H9 (cell line): ENCODE results near the gene NCAN. TPM values are rescaled to one million over a fixed set of nuclear protein-coding genes. Genes with fewer than 3 reads are reported as not detected.

Experiments
- DNase-seq: peaks from one replicate; pipeline ENCODE4 v3.0.0-alpha.2; 2017
- H2AFZ ChIP-seq: one replicate; pipeline ENCODE4 v1.6.1; 2013; ENCODE audit warnings: mild to moderate bottlenecking, low read length, control low read depth, moderate library complexity
- H2AK5ac ChIP-seq: 2 replicates; pipeline ENCODE4 v1.6.1; 2013; ENCODE audit warnings: low read length, control low read depth, mixed read lengths; ENCODE audit not compliant: insufficient read length
- H2BK120ac ChIP-seq: one replicate; pipeline ENCODE4 v1.6.1; 2013; ENCODE audit warnings: low read depth, mild to moderate bottlenecking, low read length, control low read depth, inconsistent platforms; ENCODE audit not compliant: poor library complexity, severe bottlenecking
- H2BK12ac ChIP-seq: 2 replicates; pipeline ENCODE4 v1.6.1; 2013; ENCODE audit warnings: low read length, control low read depth, mixed read lengths, low read depth; ENCODE audit not compliant: insufficient read length
- H2BK15ac ChIP-seq: 2 replicates; pipeline ENCODE4 v1.6.1; 2013; ENCODE audit warnings: low read depth, low read length, control low read depth
- H2BK20ac ChIP-seq: one replicate; pipeline ENCODE4 v1.6.1; 2013; ENCODE audit warnings: low read depth, mild to moderate bottlenecking, low read length, control low read depth, inconsistent platforms; ENCODE audit not compliant: poor library complexity, severe bottlenecking
- H2BK5ac ChIP-seq: 2 replicates; pipeline ENCODE4 v1.6.1; 2013; ENCODE audit warnings: low read length, control low read depth, mixed read lengths; ENCODE audit not compliant: insufficient read length
- H3K14ac ChIP-seq: 2 replicates; pipeline ENCODE4 v1.6.1; 2013; ENCODE audit warnings: low read length, control low read depth; ENCODE audit not compliant: insufficient read depth
- H3K18ac ChIP-seq: 2 replicates; pipeline ENCODE4 v1.6.1; 2013; ENCODE audit warnings: low read depth, mild to moderate bottlenecking, mixed read lengths, low read length, control low read depth; ENCODE audit not compliant: insufficient read length
- H3K23ac ChIP-seq: 2 replicates; pipeline ENCODE4 v1.6.1; 2013; ENCODE audit warnings: low read length, control low read depth, mixed read lengths, low read depth; ENCODE audit not compliant: insufficient read length
- H3K23me2 ChIP-seq: 2 replicates; pipeline ENCODE4 v1.6.1; 2013; ENCODE audit warnings: low read depth, mild to moderate bottlenecking, mixed read lengths, low read length, control low read depth; ENCODE audit not compliant: insufficient read length, poor library complexity, severe bottlenecking
- H3K27ac ChIP-seq: 2 replicates; pipeline ENCODE4 v1.5.1; 2013; ENCODE audit warnings: low read length, control low read depth, mixed read lengths, low read depth; ENCODE audit not compliant: insufficient read length
- H3K27me3 ChIP-seq: 2 replicates; pipeline ENCODE4 v1.6.1; 2013; ENCODE audit warnings: low read length, control low read depth, inconsistent platforms; ENCODE audit not compliant: insufficient read depth
- H3K4ac ChIP-seq: 2 replicates; pipeline ENCODE4 v1.6.1; 2013; ENCODE audit warnings: low read depth, mild to moderate bottlenecking, control low read depth, inconsistent platforms, low read length, moderate library complexity
- H3K4me1 ChIP-seq: 2 replicates; pipeline ENCODE4 v1.6.1; 2013; ENCODE audit warnings: low read length, control low read depth, inconsistent platforms; ENCODE audit not compliant: insufficient read depth
- H3K4me2 ChIP-seq: 2 replicates; pipeline ENCODE4 v1.6.1; 2013; ENCODE audit warnings: low read length, control low read depth, mixed read lengths; ENCODE audit not compliant: insufficient read length, insufficient read depth
- H3K56ac ChIP-seq: 2 replicates; pipeline ENCODE4 v1.6.1; 2013; ENCODE audit warnings: low read depth, mild to moderate bottlenecking, mixed read lengths, low read length, control low read depth; ENCODE audit not compliant: insufficient read length
- H3K79me1 ChIP-seq: 2 replicates; pipeline ENCODE4 v1.6.1; 2013; ENCODE audit warnings: low read depth, mild to moderate bottlenecking, moderate library complexity, low read length, control low read depth, inconsistent platforms; ENCODE audit not compliant: insufficient read depth, poor library complexity, severe bottlenecking
- H3K79me2 ChIP-seq: 2 replicates; pipeline ENCODE4 v1.6.1; 2013; ENCODE audit warnings: low read length, control low read depth, inconsistent platforms; ENCODE audit not compliant: insufficient read depth
- H3K9ac ChIP-seq: 2 replicates; pipeline ENCODE4 v1.6.1; 2013; ENCODE audit warnings: low read length, control low read depth, mixed read lengths; ENCODE audit not compliant: insufficient read length; ENCODE audit errors: extremely low read depth
- H3K9me3 ChIP-seq: one replicate; pipeline ENCODE4 v1.6.1; 2013; ENCODE audit warnings: low read depth, low read length, inconsistent platforms; ENCODE audit not compliant: control insufficient read depth
- H3T11ph ChIP-seq: one replicate; pipeline ENCODE4 v1.6.1; 2013; ENCODE audit warnings: mild to moderate bottlenecking, low read length, control low read depth, inconsistent platforms
- H4K20me1 ChIP-seq: one replicate; pipeline ENCODE4 v1.6.1; 2013; ENCODE audit not compliant: control insufficient read depth, insufficient read length, insufficient read depth
- H4K5ac ChIP-seq: 2 replicates; pipeline ENCODE4 v1.6.1; 2013; ENCODE audit warnings: low read depth, mild to moderate bottlenecking, mixed read lengths, low read length, control low read depth; ENCODE audit not compliant: insufficient read length
- H4K8ac ChIP-seq: replicated peaks from 2 replicates; pipeline ENCODE4 v1.6.1; 2013; ENCODE audit warnings: low read length, control low read depth, mixed read lengths, low read depth; ENCODE audit not compliant: insufficient read length
- H4K91ac ChIP-seq: 2 replicates; pipeline ENCODE4 v1.6.1; 2013; ENCODE audit warnings: low read depth, mild to moderate bottlenecking, moderate library complexity, mixed read lengths, low read length, control low read depth; ENCODE audit not compliant: insufficient read length
- H3K27ac Mint-ChIP-seq, 3 experiments: 2 replicates in 2 of 3; 3 replicates in 1 of 3; pipeline ENCODE4 v1.8.0; 2020 to 2021; ENCODE audit warnings: mixed read lengths in 3 of 3, mild to moderate bottlenecking in 1 of 3, moderate library complexity in 1 of 3
- H3K27me3 Mint-ChIP-seq: 2 replicates; pipeline ENCODE4 v1.8.0; 2021; ENCODE audit warnings: low read depth, mild to moderate bottlenecking, moderate library complexity, mixed read lengths
- H3K36me3 Mint-ChIP-seq, 3 experiments: 2 replicates in 2 of 3; 3 replicates in 1 of 3; pipeline ENCODE4 v1.8.0; 2020 to 2021; ENCODE audit warnings: low read depth in 3 of 3, mixed read lengths in 3 of 3; ENCODE audit not compliant: insufficient read depth in 1 of 3
- H3K4me1 Mint-ChIP-seq, 2 experiments: 2 replicates each; pipeline ENCODE4 v1.8.0; 2020; ENCODE audit warnings: mixed read lengths in 2 of 2
- H3K4me3 Mint-ChIP-seq, 2 experiments: 2 replicates in 1 of 2; 3 replicates in 1 of 2; pipeline ENCODE4 v1.8.0; 2020 to 2021; ENCODE audit warnings: mild to moderate bottlenecking in 2 of 2, mixed read lengths in 2 of 2, moderate library complexity in 1 of 2
- H3K9me3 Mint-ChIP-seq, 2 experiments: 2 replicates in 1 of 2; 3 replicates in 1 of 2; pipeline ENCODE4 v1.8.0; 2020; ENCODE audit warnings: mild to moderate bottlenecking in 2 of 2, mixed read lengths in 2 of 2, moderate library complexity in 1 of 2
- WGBS: extraction: QIAGEN DNeasy Blood & Tissue Kit; methylation state at CpG from one replicate; pipeline ENCODE4 v1.1.7; 2013; ENCODE audit warnings: missing lambda C conversion rate, low lambda C conversion rate, mixed read lengths; ENCODE audit not compliant: insufficient read length; ENCODE audit errors: extremely low coverage; 5-methylcytosine and 5-hydroxymethylcytosine counted together
- total RNA-seq: library from RNA; stranded (reverse); gene quantifications from 2 replicates; pipeline ENCODE4 v1.2.1, GENCODE V29; 2021
- TF ChIP-seq, protein P1 (sequence below): fragments of 200-600 bp; sonication (generic); conservative IDR thresholded peaks from 3 replicates; pipeline ENCODE4 v1.8.0; 2021; ENCODE audit warnings: antibody characterized with exemption, mild to moderate bottlenecking

Gene NCAN
- total RNA-seq, 1 experiment from 2014 or later: 1.6 TPM

DNA sequence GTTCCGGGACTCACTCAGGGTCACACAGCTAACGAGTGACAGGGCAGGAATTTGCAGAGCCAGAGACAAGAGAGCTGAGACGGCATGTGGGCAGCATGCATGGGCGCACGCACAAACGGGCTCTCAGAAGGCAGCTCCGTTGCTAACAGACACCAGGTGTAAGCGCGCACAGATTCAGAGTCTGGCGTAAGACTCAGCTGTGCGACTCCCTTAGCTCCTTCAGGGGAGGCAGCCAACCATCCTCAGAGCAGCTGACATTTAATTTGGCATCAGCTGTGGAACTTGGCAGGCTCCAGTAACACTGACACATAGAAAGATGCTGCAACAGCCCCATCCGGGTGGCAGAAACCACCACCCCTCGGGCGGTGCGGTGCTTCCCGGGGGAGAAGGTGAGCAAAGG is 68.8 kb downstream of the NCAN start:
- Histone ChIP-seq H3T11ph (no peak overlapping the region), H2AK5ac (no peak overlapping the region), H3K79me1 (no peaks in the 10 kb centered on the region), H2BK15ac (no peak overlapping the region), H2BK12ac (no peak overlapping the region), H3K23ac (no peak overlapping the region), H3K56ac (no peak overlapping the region), H3K4me1 (no peaks in the 10 kb centered on the region), H3K9me3 (no peaks in the 10 kb centered on the region), H3K14ac (no peak overlapping the region), H2AFZ (no peak overlapping the region), H4K91ac (no peak overlapping the region), H3K27me3 (no peaks in the 10 kb centered on the region), H2BK120ac (no peak overlapping the region), H3K23me2 (no peaks in the 10 kb centered on the region), H3K4ac (no peak overlapping the region), H2BK20ac (no peak overlapping the region), H3K9ac (no peak overlapping the region), H3K18ac (no peak overlapping the region), H4K8ac (no peak overlapping the region), H4K20me1 (no peaks in the 10 kb centered on the region), H3K27ac (no peak overlapping the region), H2BK5ac (no peak overlapping the region), H4K5ac (no peak overlapping the region), H3K79me2 (no peaks in the 10 kb centered on the region), H3K4me2 (no peak overlapping the region)
- H3K4me3 Mint-ChIP-seq: no peak overlapping the region
- TF ChIP-seq, protein P1, sequence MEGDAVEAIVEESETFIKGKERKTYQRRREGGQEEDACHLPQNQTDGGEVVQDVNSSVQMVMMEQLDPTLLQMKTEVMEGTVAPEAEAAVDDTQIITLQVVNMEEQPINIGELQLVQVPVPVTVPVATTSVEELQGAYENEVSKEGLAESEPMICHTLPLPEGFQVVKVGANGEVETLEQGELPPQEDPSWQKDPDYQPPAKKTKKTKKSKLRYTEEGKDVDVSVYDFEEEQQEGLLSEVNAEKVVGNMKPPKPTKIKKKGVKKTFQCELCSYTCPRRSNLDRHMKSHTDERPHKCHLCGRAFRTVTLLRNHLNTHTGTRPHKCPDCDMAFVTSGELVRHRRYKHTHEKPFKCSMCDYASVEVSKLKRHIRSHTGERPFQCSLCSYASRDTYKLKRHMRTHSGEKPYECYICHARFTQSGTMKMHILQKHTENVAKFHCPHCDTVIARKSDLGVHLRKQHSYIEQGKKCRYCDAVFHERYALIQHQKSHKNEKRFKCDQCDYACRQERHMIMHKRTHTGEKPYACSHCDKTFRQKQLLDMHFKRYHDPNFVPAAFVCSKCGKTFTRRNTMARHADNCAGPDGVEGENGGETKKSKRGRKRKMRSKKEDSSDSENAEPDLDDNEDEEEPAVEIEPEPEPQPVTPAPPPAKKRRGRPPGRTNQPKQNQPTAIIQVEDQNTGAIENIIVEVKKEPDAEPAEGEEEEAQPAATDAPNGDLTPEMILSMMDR: no peak
- peaks cover 19 to 61% (median 45%) of the 10 kb centered on the region in 3 experiments; a peak in 6 of 7 replicates for H3K36me3 Mint-ChIP-seq
- H3K27me3 Mint-ChIP-seq: no peaks in the 10 kb centered on the region
- no peak overlapping the region for H3K27ac Mint-ChIP-seq
- H3K9me3 Mint-ChIP-seq: no peaks in the 10 kb centered on the region
- no peak for DNase-seq
- WGBS: no CpG with 5 or more reads among the region's 16 CpGs
- H3K4me1 Mint-ChIP-seq: no peaks in the 10 kb centered on the region
